Neural cell (in vitro differentiated cells): ENCODE measurements around the gene LIPM. TPM values are rescaled to one million over a fixed set of nuclear protein-coding genes. Genes with fewer than 3 reads are reported as not detected.

Source experiments
- H2AFZ ChIP-seq: fragments of 200-600, 300-800 bp; sonication (generic), shearing (Covaris generic); 2 replicates; pipeline ENCODE4 v1.6.0; 2014; ENCODE audit warnings: low read depth, mild to moderate bottlenecking, antibody characterized with exemption, low read length, moderate library complexity
- H3F3A ChIP-seq: fragments of 200-600 bp; shearing (Covaris generic); 2 replicates; pipeline ENCODE4 v1.6.1; 2016; ENCODE audit warnings: mild to moderate bottlenecking, moderate library complexity, mixed read lengths, antibody characterized with exemption, low read length; ENCODE audit not compliant: insufficient read depth, poor library complexity, severe bottlenecking
- H3K27ac ChIP-seq: fragments of 200-600, 300-800 bp; sonication (generic), shearing (Covaris generic); 2 replicates; pipeline ENCODE4 v1.5.1; 2014; ENCODE audit warnings: mild to moderate bottlenecking, low read length, moderate library complexity
- H3K27me3 ChIP-seq: fragments of 300-800, 200-600 bp; sonication (generic), shearing (Covaris generic); 2 replicates; pipeline ENCODE4 v1.6.0; 2014; ENCODE audit warnings: mild to moderate bottlenecking, low read depth, low read length, moderate library complexity; ENCODE audit not compliant: insufficient read depth
- H3K36me3 ChIP-seq: fragments of 300-800, 200-600 bp; sonication (generic), shearing (Covaris generic); 2 replicates; pipeline ENCODE4 v1.5.1; 2014; ENCODE audit warnings: mild to moderate bottlenecking, antibody characterized with exemption, low read length, moderate library complexity; ENCODE audit not compliant: insufficient read depth
- H3K4me2 ChIP-seq: fragments of 300-800, 200-600 bp; sonication (generic), shearing (Covaris generic); 2 replicates; pipeline ENCODE4 v1.6.0; 2014; ENCODE audit warnings: mild to moderate bottlenecking, low read length
- H3K4me3 ChIP-seq: fragments of 300-800, 200-600 bp; sonication (generic), shearing (Covaris generic); 2 replicates; pipeline ENCODE4 v1.5.1; 2014; ENCODE audit warnings: mild to moderate bottlenecking, low read length, moderate library complexity
- H3K79me2 ChIP-seq: fragments of 200-600 bp; shearing (Covaris generic); replicated peaks from 2 replicates; pipeline ENCODE4 v1.6.0; 2014; ENCODE audit warnings: mild to moderate bottlenecking, low read length, moderate library complexity; ENCODE audit not compliant: insufficient read depth
- H3K9ac ChIP-seq: fragments of 300-800, 200-600 bp; sonication (generic), shearing (Covaris generic); 2 replicates; pipeline ENCODE4 v1.6.1; 2016; ENCODE audit warnings: mild to moderate bottlenecking, low read length, mixed read lengths
- H3K9me2 ChIP-seq: fragments of 200-600 bp; shearing (Covaris generic); 2 replicates; pipeline ENCODE4 v1.6.1; 2016; ENCODE audit warnings: mild to moderate bottlenecking, low read length, mixed read lengths; ENCODE audit not compliant: insufficient read depth
- H3K9me3 ChIP-seq: fragments of 200-600, 300-800 bp; sonication (generic), shearing (Covaris generic); 2 replicates; pipeline ENCODE4 v1.6.1; 2016; ENCODE audit warnings: mild to moderate bottlenecking, mixed run types, low read length, moderate library complexity, mixed read lengths
- H4K20me1 ChIP-seq: fragments of 200-600 bp; shearing (Covaris generic); 2 replicates; pipeline ENCODE4 v1.6.1; 2016; ENCODE audit warnings: mild to moderate bottlenecking, mixed run types; ENCODE audit not compliant: insufficient read depth
- CTCF ChIP-seq: fragments of 450-650 bp; IDR thresholded peaks from 2 replicates; pipeline ENCODE4 v1.5.1; 2014; ENCODE audit warnings: antibody characterized with exemption, mild to moderate bottlenecking, moderate library complexity; ENCODE audit not compliant: poor library complexity, severe bottlenecking
- EP300 ChIP-seq: fragments of 450-650 bp; conservative IDR thresholded peaks from 2 replicates; pipeline ENCODE4 v1.6.1; 2014; ENCODE audit warnings: antibody characterized with exemption, mild to moderate bottlenecking, moderate library complexity; ENCODE audit not compliant: poor library complexity, severe bottlenecking
- EZH2 ChIP-seq: fragments of 200-600, 300-800 bp; shearing (Covaris generic), sonication (generic); IDR thresholded peaks from 2 replicates; pipeline ENCODE4 v1.6.1; 2014; ENCODE audit warnings: antibody characterized with exemption, low read length, borderline replicate concordance, mild to moderate bottlenecking; ENCODE audit not compliant: insufficient read depth, poor library complexity, severe bottlenecking
- MXI1 ChIP-seq: fragments of 450-650 bp; conservative IDR thresholded peaks from 2 replicates; pipeline ENCODE4 v1.6.1; 2014; ENCODE audit warnings: antibody characterized with exemption, mild to moderate bottlenecking; ENCODE audit not compliant: poor library complexity, severe bottlenecking
- POLR2AphosphoS5 ChIP-seq: IDR thresholded peaks from 2 replicates; pipeline ENCODE4 v1.6.1; 2012
- RAD21 ChIP-seq: fragments of 450-650 bp; conservative IDR thresholded peaks from 2 replicates; pipeline ENCODE4 v1.6.1; 2014; ENCODE audit warnings: antibody characterized with exemption, mild to moderate bottlenecking, moderate library complexity
- REST ChIP-seq: IDR thresholded peaks from 2 replicates; pipeline ENCODE4 v1.6.1; 2012; ENCODE audit warnings: borderline replicate concordance
- SMC3 ChIP-seq: fragments of 450-650 bp; conservative IDR thresholded peaks from 2 replicates; pipeline ENCODE4 v1.6.1; 2014; ENCODE audit warnings: antibody characterized with exemption, mild to moderate bottlenecking, moderate library complexity; ENCODE audit not compliant: poor library complexity
- TAF1 ChIP-seq: IDR thresholded peaks from 2 replicates; pipeline ENCODE4 v1.6.1; 2012; ENCODE audit warnings: low read depth
- polyA plus RNA-seq: library from polyadenylated mRNA; depleted of rRNA; stranded (reverse); fragments of >200 nt; gene quantifications from 2 replicates; pipeline ENCODE4 v1.2.3, GENCODE V29; 2014

LIPM gene
- polyA plus RNA-seq, 1 donor from 2014 or later: not detected

- no peaks in the 10 kb centered on the region for H3K9me2 ChIP-seq
- H3K4me2 ChIP-seq: no peak overlapping the region
- H3F3A ChIP-seq: no peaks in the 10 kb centered on the region
- H3K79me2 ChIP-seq: no peaks in the 10 kb centered on the region
- no peak overlapping the region for H3K9ac ChIP-seq
- H3K27me3 ChIP-seq: no peaks in the 10 kb centered on the region
- H3K36me3 ChIP-seq: no peaks in the 10 kb centered on the region
- no peak overlapping the region for H3K27ac ChIP-seq
- H2AFZ ChIP-seq: no peak overlapping the region
- no peak for TF ChIP-seq REST
- no peak for TF ChIP-seq CTCF
- no peak for TF ChIP-seq SMC3
- no peak for TF ChIP-seq RAD21
- TF ChIP-seq TAF1: no peak
- TF ChIP-seq POLR2AphosphoS5: no peak
- TF ChIP-seq EP300: no peak
- TF ChIP-seq EZH2: no peak
- TF ChIP-seq MXI1: no peak
- no peaks in the 10 kb centered on the region for H4K20me1 ChIP-seq
- H3K4me3 ChIP-seq: no peak overlapping the region
- H3K9me3 ChIP-seq: no peaks in the 10 kb centered on the region
These were observed 1.7 kb downstream of the LIPM start for GRCh38 chr10:88804083-88804812.

- no peaks in the 10 kb centered on the region for H3K36me3 ChIP-seq
- H3F3A ChIP-seq: no peaks in the 10 kb centered on the region
These were observed 2.8 kb downstream of the LIPM start for GRCh38 chr10:88805361-88805760.

More at GRCh38 chr10:88805361-88805760, 2.8 kb downstream of the LIPM start:
- Histone ChIP-seq H3K9me2 (no peaks in the 10 kb centered on the region), H4K20me1 (no peaks in the 10 kb centered on the region), H3K79me2 (no peaks in the 10 kb centered on the region), H3K9ac (no peak overlapping the region), H3K4me2 (no peak overlapping the region), H3K27ac (no peak overlapping the region), H3K9me3 (no peaks in the 10 kb centered on the region), H3K4me3 (no peak overlapping the region), H3K27me3 (no peaks in the 10 kb centered on the region), H2AFZ (no peak overlapping the region)
- TF ChIP-seq MXI1: no peak
- TF ChIP-seq EP300: no peak
- no peak for TF ChIP-seq RAD21
- no peak for TF ChIP-seq SMC3
- no peak for TF ChIP-seq CTCF
- no peak for TF ChIP-seq EZH2
- no peak for TF ChIP-seq TAF1
- no peak for TF ChIP-seq REST
